Left lung (tissue), 10 donors: ENCODE data around the gene ITGB7. TPM values are rescaled to one million over a fixed set of nuclear protein-coding genes. Genes with fewer than 3 reads are reported as not detected.

Experiments
- ATAC-seq: fragments of 200-7000 bp; cut with Tn5 transposase; one replicate; pipeline ENCODE4 v1.9.1; 2020; ENCODE audit warnings: moderate library complexity
- DNase-seq, 4 donors: peaks; one replicate each; pipeline ENCODE4 v3.0.0-alpha.2; 2013 to 2020
- H3K27ac ChIP-seq, 2 donors: fragments of 200-600 bp; sonication (generic) in 1 of 2; one replicate each; pipeline versions ENCODE4 v1.5.0 to v1.8.0; 2020 to 2021
- H3K27me3 ChIP-seq, 2 donors: fragments of 200-600 bp; sonication (generic) in 1 of 2; one replicate each; pipeline versions ENCODE4 v1.5.0 to v1.8.0; 2020 to 2021
- H3K36me3 ChIP-seq, 2 donors: fragments of 200-600 bp; sonication (generic) in 1 of 2; one replicate each; pipeline versions ENCODE4 v1.5.0 to v1.8.0; 2020 to 2021
- H3K4me1 ChIP-seq, 2 donors: fragments of 200-600 bp; one replicate each; pipeline ENCODE4 v1.8.0; 2021
- H3K4me3 ChIP-seq, 2 donors: fragments of 200-600 bp; sonication (generic) in 1 of 2; one replicate each; pipeline versions ENCODE4 v1.5.0 to v1.8.0; 2020 to 2021; ENCODE audit warnings: mild to moderate bottlenecking in 1 of 2
- H3K9me3 ChIP-seq, 2 donors: fragments of 200-600 bp; sonication (generic) in 1 of 2; one replicate each; pipeline versions ENCODE4 v1.5.0 to v1.8.0; 2020 to 2021
- CTCF ChIP-seq, 2 donors: fragments of 200-600 bp; sonication (generic) in 1 of 2; IDR thresholded peaks; one replicate each; pipeline versions ENCODE4 v1.5.0 to v1.8.0; 2021; ENCODE audit warnings: antibody characterized with exemption in 2 of 2
- intact Hi-C, 2 donors: fragments of 100-400 bp; cut with DNase I; formaldehyde crosslinking; loops; one replicate each; pipeline versions ENCODE4 v1.11.2 to v1.14.2; 2022
- polyA plus RNA-seq, 6 donors: library from polyadenylated mRNA; unstranded; fragments of 120-200 nt; gene quantifications; one replicate each; pipeline ENCODE4 v1.2.1, GENCODE V29; 2013; ENCODE audit not compliant: insufficient read length in 6 of 6
- total RNA-seq, 2 donors: library from RNA; stranded (reverse); fragmentation: NEBNext Ultra II Directional; extraction: Animal tissue kit (Norgen Biotek cat#: 25700); gene quantifications; one replicate each; pipeline ENCODE4 v1.2.1, GENCODE V29; 2021
- donor health status: DM: no; HTN: yes; CAD: no.
- donor health status: DM: no; HTN: no; CAD: no.

ITGB7 gene
- total and polyA plus RNA-seq, 8 donors, result 1.1 to 10.9 (median 1.8) TPM

GRCh38 chr12:53241623-53242412 is 34.8 kb upstream of the ITGB7 start:
- intact Hi-C loops, result no loop called here
- ATAC-seq, result no peak

GRCh38 chr12:53239643-53240258 is 32.7 kb upstream of the ITGB7 start:
- Histone ChIP-seq H3K4me1 (no peaks in the 10 kb centered on the region), H3K4me3 (no peak overlapping the region), H3K9me3 (no peaks in the 10 kb centered on the region), H3K27me3 (peaks cover 0 to 18% of the 10 kb centered on the region in 2 donors), H3K36me3 (no peaks in the 10 kb centered on the region), H3K27ac (no peak overlapping the region)
- ATAC-seq (no peak), DNase-seq (peak in 1 of 4 donors; percentile 39)
- intact Hi-C loops, result no loop called here
- TF ChIP-seq CTCF (IDR thresholded peaks at IDR 0.05), result no peak

More at GRCh38 chr12:53241623-53242412, 34.8 kb upstream of the ITGB7 start:
- H3K27ac ChIP-seq, result no peak overlapping the region
- no peak overlapping the region for H3K4me3 ChIP-seq
- H3K27me3 ChIP-seq, result peaks cover 0 to 12% of the 10 kb centered on the region in 2 donors
- no peak for TF ChIP-seq CTCF (IDR thresholded peaks at IDR 0.05)
- no peaks in the 10 kb centered on the region for H3K36me3 ChIP-seq
- H3K9me3 ChIP-seq, result no peaks in the 10 kb centered on the region
- H3K4me1 ChIP-seq, result no peaks in the 10 kb centered on the region
- peak in 1 of 4 donors; percentile 49 for DNase-seq

- ATAC-seq (no peak), DNase-seq (peak in 1 of 4 donors; percentile 41)
- no peak overlapping the region for H3K27ac ChIP-seq
- H3K4me3 ChIP-seq, result no peak overlapping the region
- no peaks in the 10 kb centered on the region for H3K36me3 ChIP-seq
- H3K27me3 ChIP-seq, result peaks cover 0 to 36% of the 10 kb centered on the region in 2 donors
- no peak for TF ChIP-seq CTCF (IDR thresholded peaks at IDR 0.05)
- H3K9me3 ChIP-seq, result no peaks in the 10 kb centered on the region
- intact Hi-C loops, result no loop called here
- H3K4me1 ChIP-seq, result peaks cover 7 to 23% of the 10 kb centered on the region in 2 donors
Measured at GRCh38 chr12:53236443-53237111, 29.5 kb upstream of the ITGB7 start.

- no peak for TF ChIP-seq CTCF (IDR thresholded peaks at IDR 0.05)
- no peaks in the 10 kb centered on the region for H3K36me3 ChIP-seq
- DNase-seq (peak in 1 of 4 donors; percentile 34), ATAC-seq (no peak)
- peaks cover 0 to 42% of the 10 kb centered on the region in 2 donors for H3K27me3 ChIP-seq
- peaks cover 7 to 30% of the 10 kb centered on the region in 2 donors for H3K4me1 ChIP-seq
- H3K9me3 ChIP-seq, result no peaks in the 10 kb centered on the region
- intact Hi-C loops, result no loop called here
- H3K4me3 ChIP-seq, result no peak overlapping the region
- no peak overlapping the region for H3K27ac ChIP-seq
Measured at GRCh38 chr12:53235742-53236442, 28.8 kb upstream of the ITGB7 start.
